GM10266 (cell line): ENCODE results near the gene NUP43.
"Not testable (repeated sequence)": the region's sequence is repeated elsewhere in the genome, so short reads cannot be mapped to it uniquely, and the experiment has no call there.

Experiments used
- DNase-seq: peaks from one replicate; pipeline ENCODE4 v3.0.0; 2012; ENCODE audit errors: extremely low spot score
- TF ChIP-seq, protein P1 (sequence below): IDR thresholded peaks from 2 replicates; pipeline ENCODE4 v1.5.1; 2012; ENCODE audit warnings: mild to moderate bottlenecking, low read depth; ENCODE audit not compliant: control insufficient read depth, insufficient read depth; ENCODE audit errors: missing control alignments

The NUP43 gene

DNA sequence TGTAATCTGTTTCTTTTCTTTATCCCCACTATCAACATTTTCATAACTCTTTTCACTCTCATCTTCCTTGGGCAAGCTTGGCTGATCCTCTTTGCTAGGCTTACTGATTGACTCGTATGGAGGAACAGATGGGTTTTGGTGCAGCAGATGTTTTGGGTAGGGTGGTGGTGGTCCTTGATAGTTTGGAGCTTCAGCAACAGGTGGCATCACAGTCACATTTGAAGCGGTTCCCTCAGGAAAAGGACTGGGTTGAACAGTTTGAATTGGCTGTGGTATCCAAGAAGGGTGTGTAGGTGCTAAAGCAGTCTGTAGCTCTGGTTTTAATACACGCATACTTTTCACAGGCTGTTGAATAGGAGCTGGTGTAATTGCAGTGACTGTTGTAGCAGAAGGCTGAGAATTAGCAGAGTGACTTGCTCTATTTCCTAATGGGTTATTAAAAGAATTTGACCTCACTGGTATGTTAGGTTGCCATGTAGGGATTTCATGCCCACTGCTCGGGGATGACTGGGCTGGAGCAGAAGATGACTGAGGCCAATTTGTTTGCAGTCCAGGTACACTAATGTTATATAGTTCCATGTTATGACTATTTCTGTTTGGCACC, 63.0 kb downstream of the NUP43 start:
- DNase-seq, result no peak
- TF ChIP-seq, protein P1, sequence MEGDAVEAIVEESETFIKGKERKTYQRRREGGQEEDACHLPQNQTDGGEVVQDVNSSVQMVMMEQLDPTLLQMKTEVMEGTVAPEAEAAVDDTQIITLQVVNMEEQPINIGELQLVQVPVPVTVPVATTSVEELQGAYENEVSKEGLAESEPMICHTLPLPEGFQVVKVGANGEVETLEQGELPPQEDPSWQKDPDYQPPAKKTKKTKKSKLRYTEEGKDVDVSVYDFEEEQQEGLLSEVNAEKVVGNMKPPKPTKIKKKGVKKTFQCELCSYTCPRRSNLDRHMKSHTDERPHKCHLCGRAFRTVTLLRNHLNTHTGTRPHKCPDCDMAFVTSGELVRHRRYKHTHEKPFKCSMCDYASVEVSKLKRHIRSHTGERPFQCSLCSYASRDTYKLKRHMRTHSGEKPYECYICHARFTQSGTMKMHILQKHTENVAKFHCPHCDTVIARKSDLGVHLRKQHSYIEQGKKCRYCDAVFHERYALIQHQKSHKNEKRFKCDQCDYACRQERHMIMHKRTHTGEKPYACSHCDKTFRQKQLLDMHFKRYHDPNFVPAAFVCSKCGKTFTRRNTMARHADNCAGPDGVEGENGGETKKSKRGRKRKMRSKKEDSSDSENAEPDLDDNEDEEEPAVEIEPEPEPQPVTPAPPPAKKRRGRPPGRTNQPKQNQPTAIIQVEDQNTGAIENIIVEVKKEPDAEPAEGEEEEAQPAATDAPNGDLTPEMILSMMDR, result no peak

- not testable (repeated sequence) for DNase-seq
These were observed 64.5 kb downstream of the NUP43 start for GRCh38 chr6:149681845-149682244.

DNA sequence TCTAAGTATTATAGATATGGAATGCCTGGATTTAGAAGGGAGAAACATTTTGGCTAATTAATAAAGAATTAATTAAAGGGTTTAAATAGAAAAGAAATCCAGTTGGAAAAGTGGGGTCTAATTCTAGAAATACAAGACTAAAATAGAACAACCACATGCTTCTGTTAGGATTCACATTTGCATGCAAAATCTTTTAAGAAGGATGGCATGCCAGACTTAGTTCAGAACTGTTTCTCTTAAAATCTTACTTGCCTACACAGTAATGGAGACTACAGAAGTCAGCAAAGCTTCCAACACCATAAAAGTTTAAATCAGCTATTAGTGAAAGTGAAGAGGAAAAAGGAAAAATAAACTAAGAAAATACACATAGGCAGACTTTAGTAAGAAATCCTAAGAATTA, 65.1 kb downstream of the NUP43 start:
- DNase-seq, result no peak
- TF ChIP-seq, protein P1, result no peak

GRCh38 chr6:149680503-149680902, 65.8 kb downstream of the NUP43 start:
- no peak for DNase-seq
- TF ChIP-seq, protein P1, result no peak
